ENCODE data around the gene INTS14. TPM values are rescaled to one million over a fixed set of nuclear protein-coding genes. Genes with fewer than 3 reads are reported as not detected.

The INTS14 gene
- total RNA-seq, 4 donors from 2014 or later, result 52.4 to 99.4 (median 62.9) TPM

- H3K4me3 ChIP-seq (replicated peaks in 1 of 3), result no peak overlapping the region
- H3K27me3 ChIP-seq, result no peaks in the 10 kb centered on the region
- intact Hi-C loops (cut with DNase I), result loop anchor here (10.0 kb wide), 1 partner anchor 191 kb away; no protein-coding TSS in a partner anchor
- WGBS, 2 donors, result 89 to 92% methylated on average over 2 of the region's 2 CpGs
- H3K27ac ChIP-seq, result no peak overlapping the region
- H3K4me1 ChIP-seq, result peaks cover 0 to 6% of the 10 kb centered on the region in 2 donors
- no peak for TF ChIP-seq CTCF (IDR thresholded peaks at IDR 0.05)
- TF ChIP-seq POLR2A (IDR thresholded peaks at IDR 0.05), result no peak
- DNase-seq, result no peak
- no peaks in the 10 kb centered on the region for H3K9me3 ChIP-seq
- H3K36me3 ChIP-seq, result no peaks in the 10 kb centered on the region
Measured at GRCh38 chr15:65633752-65634151, 22.8 kb upstream of the INTS14 start.

GRCh38 chr15:65632780-65633375 lies 21.9 kb upstream of the INTS14 start:
- TF ChIP-seq POLR2A (IDR thresholded peaks at IDR 0.05) (no peak), CTCF (IDR thresholded peaks at IDR 0.05) (no peak)
- Histone ChIP-seq H3K36me3 (no peaks in the 10 kb centered on the region), H3K27me3 (no peaks in the 10 kb centered on the region), H3K27ac (no peak overlapping the region), H3K9me3 (no peaks in the 10 kb centered on the region), H3K4me1 (no peaks in the 10 kb centered on the region), H3K4me3 (replicated peaks in 1 of 3) (no peak overlapping the region)
- intact Hi-C loops (cut with DNase I), result loop anchor here (10.0 kb wide), 1 partner anchor 192 kb away; no protein-coding TSS in a partner anchor
- no peak for DNase-seq
- WGBS, 2 donors, result 76 to 81% methylated on average over 4 of the region's 4 CpGs

DNA sequence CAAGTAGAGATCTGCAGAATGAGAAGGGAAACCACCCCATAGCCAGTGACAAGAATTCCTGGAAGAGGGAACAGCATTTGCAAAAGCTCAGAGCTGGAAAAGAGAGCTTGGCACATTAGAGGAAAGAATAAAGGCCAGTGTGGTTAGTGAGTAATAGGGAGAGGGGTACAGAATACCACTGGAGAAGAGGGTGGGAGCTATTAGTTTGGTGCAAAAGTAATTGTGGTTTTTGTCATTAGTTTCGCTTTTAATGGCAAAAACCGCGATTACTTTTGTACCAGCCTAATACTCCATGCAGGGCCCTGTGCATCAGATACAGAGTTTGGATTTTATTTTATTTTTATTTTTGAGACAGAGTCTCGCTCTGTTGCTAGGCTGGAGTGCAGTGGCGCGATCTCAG lies 20.6 kb upstream of the INTS14 start:
- Histone ChIP-seq H3K36me3 (no peaks in the 10 kb centered on the region), H3K27me3 (no peaks in the 10 kb centered on the region), H3K27ac (no peak overlapping the region), H3K4me3 (replicated peaks in 1 of 3) (no peak overlapping the region), H3K9me3 (no peaks in the 10 kb centered on the region), H3K4me1 (no peaks in the 10 kb centered on the region)
- intact Hi-C loops (cut with DNase I), result loop anchor here (10.0 kb wide), 1 partner anchor 193 kb away; no protein-coding TSS in a partner anchor
- 93 to 94% methylated on average over 6 of the region's 6 CpGs for WGBS, 2 donors
- TF ChIP-seq CTCF (IDR thresholded peaks at IDR 0.05), result no peak
- no peak for TF ChIP-seq POLR2A (IDR thresholded peaks at IDR 0.05)
- no peak for DNase-seq

- Histone ChIP-seq H3K27ac (no peak overlapping the region), H3K4me1 (no peaks in the 10 kb centered on the region), H3K9me3 (no peaks in the 10 kb centered on the region), H3K36me3 (no peaks in the 10 kb centered on the region), H3K4me3 (replicated peaks in 1 of 3) (no peak overlapping the region), H3K27me3 (no peaks in the 10 kb centered on the region)
- no peak for TF ChIP-seq POLR2A (IDR thresholded peaks at IDR 0.05)
- TF ChIP-seq CTCF (IDR thresholded peaks at IDR 0.05), result no peak
- intact Hi-C loops (cut with DNase I), result loop anchor here (10.0 kb wide), 1 partner anchor 194 kb away; no protein-coding TSS in a partner anchor
- WGBS, 2 donors, result 84 to 99% methylated on average over 5 of the region's 5 CpGs
- DNase-seq, result no peak
Measured at GRCh38 chr15:65630760-65631159, 19.8 kb upstream of the INTS14 start.

DNA sequence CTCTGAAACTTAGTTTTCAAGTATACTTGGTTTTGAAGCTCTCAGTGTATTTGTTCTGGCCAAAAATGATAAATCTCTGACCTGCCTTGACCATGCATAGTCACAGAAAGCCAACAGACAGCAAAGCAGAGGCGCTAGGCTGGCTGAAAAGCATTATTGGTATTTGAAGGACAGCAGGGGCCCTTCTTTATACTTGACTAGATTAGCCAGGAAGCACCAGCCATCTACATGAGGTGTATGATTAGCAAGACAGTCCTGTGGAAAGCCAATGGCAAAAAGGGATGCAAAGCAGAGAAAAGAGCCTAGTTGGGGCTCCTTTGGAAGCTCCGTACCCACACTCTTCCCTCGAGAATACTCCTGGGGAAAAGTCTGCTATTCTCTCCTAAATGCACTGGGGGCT lies 18.6 kb upstream of the INTS14 start:
- intact Hi-C loops (cut with DNase I), result no loop called here
- no peak for TF ChIP-seq CTCF (IDR thresholded peaks at IDR 0.05)
- no peak for TF ChIP-seq POLR2A (IDR thresholded peaks at IDR 0.05)

More for the DNA sequence above, 18.6 kb upstream of the INTS14 start:
- H3K4me1 ChIP-seq, result no peaks in the 10 kb centered on the region
- 95 to 96% methylated on average over 3 of the region's 3 CpGs for whole genome bisulfite sequencing, 2 donors
- no peaks in the 10 kb centered on the region for H3K9me3 ChIP-seq
- H3K36me3 ChIP-seq, result peaks cover 0 to 4% of the 10 kb centered on the region in 2 donors
- no peak overlapping the region for H3K27ac ChIP-seq
- H3K27me3 ChIP-seq, result no peaks in the 10 kb centered on the region
- no peak for DNase-seq
- no peak overlapping the region for H3K4me3 ChIP-seq (replicated peaks in 1 of 3)

Data from thyroid gland (tissue), 4 donors.